GM19324 (cell line): ENCODE measurements around the gene PPP2R5C.
"Not testable (repeated sequence)": the region's sequence is repeated elsewhere in the genome, so short reads cannot be mapped to it uniquely, and the experiment has no call there.

Experiments
- ATAC-seq: cut with Tn5 transposase; IDR thresholded peaks from one replicate; pipeline ENCODE4 v1.9.1; 2021; ENCODE audit warnings: mild to moderate bottlenecking, moderate library complexity; ENCODE audit not compliant: unreplicated experiment, low FRiP score

PPP2R5C gene

GRCh38 chr14:101959277-101959676 lies 197.8 kb downstream of the PPP2R5C start:
- ATAC-seq, result no peak

- ATAC-seq, result no peak
Observed at GRCh38 chr14:101960225-101960624, 198.7 kb downstream of the PPP2R5C start.

- no peak for ATAC-seq
Observed at GRCh38 chr14:101961011-101961721, 199.7 kb downstream of the PPP2R5C start.

GRCh38 chr14:101961746-101962502 lies 200.4 kb downstream of the PPP2R5C start:
- ATAC-seq, result no peak

GRCh38 chr14:101962503-101962874 lies 201.0 kb downstream of the PPP2R5C start:
- no peak for ATAC-seq

- ATAC-seq, result no peak
Observed at GRCh38 chr14:101963052-101963451, 201.5 kb downstream of the PPP2R5C start.

GRCh38 chr14:101963656-101964296 lies 202.3 kb downstream of the PPP2R5C start:
- no peak for ATAC-seq

GRCh38 chr14:101964297-101965180 lies 203.0 kb downstream of the PPP2R5C start, which contains the start of gene DYNC1H1:
Gene DYNC1H1 (plus strand): TSS chr14:101964573. CDS start chr14:101964692, 119 bp downstream.
- peak; percentile 92 for ATAC-seq

GRCh38 chr14:101965181-101965544 lies 203.7 kb downstream of the PPP2R5C start:
- peak; percentile 38 for ATAC-seq

- ATAC-seq, result no peak
Observed at GRCh38 chr14:101965770-101966722, 204.5 kb downstream of the PPP2R5C start.

- no peak for ATAC-seq
Observed at GRCh38 chr14:101966742-101967141, 205.2 kb downstream of the PPP2R5C start.

GRCh38 chr14:101968186-101968585 lies 206.7 kb downstream of the PPP2R5C start:
- no peak for ATAC-seq

GRCh38 chr14:101969481-101969880 lies 208.0 kb downstream of the PPP2R5C start:
- no peak for ATAC-seq

- no peak for ATAC-seq
Observed at GRCh38 chr14:101970830-101971400, 209.4 kb downstream of the PPP2R5C start.

- not testable (repeated sequence) for ATAC-seq
Observed at GRCh38 chr14:101971458-101971857, 209.9 kb downstream of the PPP2R5C start.

- ATAC-seq, result no peak
Observed at GRCh38 chr14:101972126-101972866, 210.8 kb downstream of the PPP2R5C start.

GRCh38 chr14:101973356-101973755 lies 211.8 kb downstream of the PPP2R5C start:
- ATAC-seq, result no peak

- no peak for ATAC-seq
Observed at GRCh38 chr14:101975231-101975630, 213.7 kb downstream of the PPP2R5C start.
